Measurements from ENCODE around the gene NTN4.

- TF ChIP-seq EP300 (IDR thresholded peaks at IDR 0.05) = no peak
- no peak for TF ChIP-seq CTCF (IDR thresholded peaks at IDR 0.05)
These were observed 91.0 kb downstream of the NTN4 start for GRCh38 chr12:95699579-95699978.

All from ovary (tissue), 3 donors.